K562 (cell line): ENCODE measurements around the gene SLC25A48. TPM values are rescaled to one million over a fixed set of nuclear protein-coding genes. Genes with fewer than 3 reads are reported as not detected.

ENCODE experiments used
- ATAC-seq: fragments of 200-7000 bp; cut with Tn5 transposase; 3 replicates; pipeline ENCODE4 v1.9.1; 2020; ENCODE audit warnings: moderate library complexity
- BruUV-seq: library from RNA; stranded (reverse); fragments of 400-500 nt; replicated peaks from 2 replicates; lab custom pipeline; 2021; lab: Mats Ljungman, UMichigan
- CTCF ChIA-PET: fragments of 300-600 bp; formaldehyde crosslinking; extraction: SDS; loops from one replicate; lab custom pipeline; 2021; ENCODE audit warnings: low intra/inter-chr PET ratio; lab: Yijun Ruan, JAX
- POLR2A ChIA-PET: fragments of 300-600, 350-650 bp; sonication (Branson Sonifier 250); formaldehyde crosslinking; extraction: SDS; loops from one replicate; lab custom pipeline; 2021; ENCODE audit warnings: antibody characterized with exemption, inconsistent platforms; lab: Yijun Ruan, JAX
- DNase-seq, 4 experiments: peaks; one replicate each; pipeline versions ENCODE4 v3.0.0 to v3.0.0-alpha.2; 2011 to 2018; ENCODE audit warnings: low spot score in 3 of 4, mixed read lengths in 3 of 4; ENCODE audit errors: extremely low read depth in 1 of 4
- FAIRE-seq: peaks from 2 replicates; lab custom pipeline; 2011; peaks lifted over from hg19 to GRCh38; lab: Jason Lieb, UNC
- H2AFZ ChIP-seq: 2 replicates; pipeline ENCODE4 v1.6.0; 2011; ENCODE audit warnings: low read depth, low read length, control low read depth, inconsistent platforms
- H3K27ac ChIP-seq: fragments of 200-600 bp; 3 replicates; pipeline ENCODE4 v1.8.0; 2011; ENCODE audit warnings: low read depth, mild to moderate bottlenecking, control low read depth, inconsistent platforms, low read length, moderate library complexity, mixed read lengths; ENCODE audit errors: extremely low read depth
- H3K27me3 ChIP-seq, 2 experiments: fragments of 300-600 bp in 1 of 2; 2 replicates in 1 of 2; 3 replicates in 1 of 2; pipeline versions ENCODE4 v1.6.0 to v1.8.0; 2011; ENCODE audit warnings: inconsistent platforms in 2 of 2, low read length in 2 of 2, mild to moderate bottlenecking in 1 of 2, mixed read lengths in 1 of 2, moderate library complexity in 1 of 2; ENCODE audit not compliant: control insufficient read depth in 2 of 2, insufficient read depth in 2 of 2
- H3K36me3 ChIP-seq: fragments of 300-600 bp; 3 replicates; pipeline ENCODE4 v1.8.0; 2011; ENCODE audit warnings: mild to moderate bottlenecking, low read length, inconsistent platforms; ENCODE audit not compliant: control insufficient read depth, insufficient read depth
- H3K4me1 ChIP-seq, 2 experiments: fragments of 200-600 bp in 1 of 2; replicated peaks in 1 of 2; 2 replicates in 1 of 2; 3 replicates in 1 of 2; pipeline versions ENCODE4 v1.5.1 to v1.8.0; 2011; ENCODE audit warnings: inconsistent platforms in 2 of 2, low read length in 2 of 2, mild to moderate bottlenecking in 1 of 2, mixed read lengths in 1 of 2, moderate library complexity in 1 of 2; ENCODE audit not compliant: control insufficient read depth in 2 of 2, insufficient read depth in 2 of 2
- H3K4me2 ChIP-seq: 2 replicates; pipeline ENCODE4 v1.6.1; 2011; ENCODE audit warnings: low read length, control low read depth, inconsistent platforms, mixed read lengths; ENCODE audit not compliant: insufficient read depth
- H3K4me3 ChIP-seq: fragments of 200-600 bp; sonication (generic), shearing (Covaris generic); 2 replicates; pipeline ENCODE4 v1.5.1; 2016; ENCODE audit warnings: control low read depth, inconsistent platforms
- H3K79me2 ChIP-seq: fragments of 200-600 bp; 3 replicates; pipeline ENCODE4 v1.8.0; 2011; ENCODE audit warnings: low read length, inconsistent platforms; ENCODE audit not compliant: control insufficient read depth, insufficient read depth
- H3K9ac ChIP-seq, 2 experiments: 2 replicates each; pipeline versions ENCODE4 v1.6.0 to v1.6.1; 2011; ENCODE audit warnings: low read depth in 2 of 2, low read length in 2 of 2, control low read depth in 1 of 2, inconsistent platforms in 1 of 2, mild to moderate bottlenecking in 1 of 2, mixed read lengths in 1 of 2; ENCODE audit not compliant: insufficient read depth in 1 of 2
- H3K9me1 ChIP-seq: one replicate; pipeline ENCODE4 v1.6.0; 2011; ENCODE audit warnings: inconsistent platforms, mild to moderate bottlenecking, low read length, moderate library complexity; ENCODE audit not compliant: control insufficient read depth, insufficient read depth
- H3K9me3 ChIP-seq: replicated peaks from 2 replicates; pipeline ENCODE4 v1.5.1; 2011; ENCODE audit warnings: low read depth, low read length, inconsistent platforms; ENCODE audit not compliant: control insufficient read depth, insufficient read depth
- H4K20me1 ChIP-seq: replicated peaks from 2 replicates; pipeline ENCODE4 v1.6.1; 2011; ENCODE audit warnings: low read length, inconsistent platforms, mixed read lengths; ENCODE audit not compliant: control insufficient read depth, insufficient read depth
- ARID4B ChIP-seq: sonication (generic); formaldehyde crosslinking; IDR thresholded peaks from 2 replicates; pipeline ENCODE4 v1.8.0; 2022; ENCODE audit warnings: mild to moderate bottlenecking, missing genetic modification reagents
- ZNF174 ChIP-seq: fragments of 250-450 bp; sonication (Bioruptor Pico); IDR thresholded peaks from 2 replicates; pipeline ENCODE4 v1.4.0; 2020; ENCODE audit warnings: mild to moderate bottlenecking
- WGBS: fragments of 100-300 bp; shearing (Covaris generic); methylation state at CpG from one replicate; pipeline ENCODE4 v1.1.6; 2016; ENCODE audit warnings: low coverage, mixed read lengths; ENCODE audit not compliant: insufficient coverage; ENCODE audit errors: missing lambda C conversion rate; 5-methylcytosine and 5-hydroxymethylcytosine counted together
- in situ Hi-C: fragments of 300-500 bp; cut with MboI; formaldehyde crosslinking; loops from 4 replicates; pipeline ENCODE4 v1.15.0; 2018; ENCODE audit warnings: inconsistent platforms, mixed read lengths
- intact Hi-C: fragments of 100-400 bp; cut with micrococcal nuclease; formaldehyde crosslinking; loops from 2 replicates; pipeline ENCODE4 v1.14.2; 2022
- polyA plus RNA-seq, 8 experiments: library from polyadenylated mRNA; depleted of rRNA in 4 of 8; stranded (reverse) in 5 of 8; unstranded in 3 of 8; fragments of >200 nt; fragmentation: Nextera tagmentation in 2 of 8; fragmentation: Illumina TruSeq in 1 of 8; extraction: Ambion mirVana in 2 of 8; extraction: Trizol in 1 of 8; gene quantifications; 2 replicates each; pipeline versions ENCODE4 v1.2.1 to v1.2.3, GENCODE V29; 2011 to 2014; ENCODE audit warnings: inconsistent platforms in 1 of 8, missing spikeins in 1 of 8
- total RNA-seq, 7 experiments: library from RNA; depleted of rRNA in 6 of 7; stranded (reverse); fragments of >200 nt in 6 of 7; fragmentation: Illumina TruSeq in 2 of 7; extraction: Trizol in 2 of 7; gene quantifications; 2 replicates each; pipeline versions ENCODE4 v1.2.1 to v1.2.3, GENCODE V29; 2011 to 2021; ENCODE audit warnings: low replicate concordance in 1 of 7

The SLC25A48 gene
- total and polyA plus RNA-seq, 9 of the 15 experiments (the other 6 are each of a cell fraction or from before 2014, with no cell fraction given), result 0.08 to 0.35 (median 0.23) TPM; not detected in 1

- POLR2A ChIA-PET, result no interaction called here
- Histone ChIP-seq H3K36me3 (no peaks in the 10 kb centered on the region), H3K4me2 (no peak overlapping the region)
- BruUV-seq, result no TSS peak
- no peak for TF ChIP-seq ARID4B
- no peak for TF ChIP-seq ZNF174 (CRISPR knock-in tag)
- TF ChIP-seq, all 486 proteins: peak for 0
- DNase-seq (no peak), ATAC-seq (no peak), FAIRE-seq (no peak)
- Histone ChIP-seq H3K9me3 (no peaks in the 10 kb centered on the region), H3K4me3 (no peak overlapping the region), H2AFZ (no peak overlapping the region), H3K9me1 (no peaks in the 10 kb centered on the region), H3K27ac (no peak overlapping the region), H4K20me1 (peaks cover 3% of the 10 kb centered on the region; the same call in 1 of the 2 replicates), H3K27me3 (peaks cover 17 to 50% of the 10 kb centered on the region in 2 experiments; a peak in 4 of 5 replicates), H3K79me2 (no peaks in the 10 kb centered on the region), H3K4me1 (no peaks in the 10 kb centered on the region), H3K9ac (no peak overlapping the region)
- in situ Hi-C loops (no loop called here), intact Hi-C loops (no loop called here)
- CTCF ChIA-PET, result interaction anchor here (0.6 kb wide), 1 partner anchor 373 kb away, joined by 3 read pairs; no protein-coding TSS in a partner anchor
- WGBS, result 5% methylated on average over 24 of the region's 24 CpGs
Observed at GRCh38 chr5:135851186-135851914, 16.9 kb downstream of the SLC25A48 start.
